ENCODE data around the gene TTC39B.

DNA sequence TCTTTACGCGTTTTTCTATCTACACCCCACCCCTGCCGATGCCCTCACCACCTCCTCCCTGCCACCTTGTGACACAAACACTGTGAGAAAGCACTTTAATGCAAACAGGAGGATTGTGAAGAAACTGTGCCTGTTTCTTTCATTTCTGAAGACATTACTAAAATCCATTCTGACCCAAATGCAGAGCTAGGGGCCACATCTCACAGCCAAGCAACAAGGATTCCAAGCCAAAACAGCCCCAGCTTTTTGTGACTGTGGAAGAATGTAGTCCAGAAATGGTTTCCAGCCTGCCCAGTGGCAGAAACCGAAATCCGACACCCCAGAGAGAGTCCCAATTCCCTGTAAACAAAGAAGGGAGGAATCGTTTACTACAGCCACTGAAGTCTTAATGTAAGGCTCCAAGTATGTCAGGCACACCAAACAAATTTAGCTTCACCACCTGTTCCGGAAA is 190.9 kb downstream of the TTC39B start:
- no peak for TF ChIP-seq EZH2 (IDR thresholded peaks at IDR 0.05)
- TF ChIP-seq POLR2AphosphoS5 (IDR thresholded peaks at IDR 0.05; ENCODE audit: borderline replicate concordance, low read depth, low read length) = no peak
